GM23338 (cell line): ENCODE results near the gene CR2. TPM values are rescaled to one million over a fixed set of nuclear protein-coding genes. Genes with fewer than 3 reads are reported as not detected.

Source experiments
- ATAC-seq: fragments of 200-7000 bp; cut with Tn5 transposase; 3 replicates; pipeline ENCODE4 v1.9.1; 2020
- DNase-seq: peaks from one replicate; pipeline ENCODE4 v3.0.0-alpha.2; 2015; ENCODE audit warnings: low spot score
- H2AFZ ChIP-seq: fragments of 200-600 bp; sonication (generic); 2 replicates; pipeline ENCODE4 v1.8.0; 2016; ENCODE audit warnings: antibody characterized with exemption, mild to moderate bottlenecking, moderate library complexity
- H3F3A ChIP-seq: fragments of 200-600 bp; sonication (generic); replicated peaks from 2 replicates; pipeline ENCODE4 v1.8.0; 2017; ENCODE audit warnings: antibody characterized with exemption, mixed run types, low read depth
- H3K27ac ChIP-seq: fragments of 200-600 bp; sonication (generic); 2 replicates; pipeline ENCODE4 v1.6.1; 2016; ENCODE audit warnings: low read depth
- H3K27me3 ChIP-seq: fragments of 200-600 bp; sonication (generic); 2 replicates; pipeline ENCODE4 v1.8.0; 2016; ENCODE audit warnings: mild to moderate bottlenecking, mixed run types, moderate library complexity; ENCODE audit not compliant: insufficient read depth
- H3K36me3 ChIP-seq: fragments of 200-600 bp; sonication (generic); 2 replicates; pipeline ENCODE4 v1.8.0; 2016; ENCODE audit warnings: mild to moderate bottlenecking; ENCODE audit not compliant: insufficient read depth
- H3K4me1 ChIP-seq: fragments of 200-600 bp; sonication (generic); 2 replicates; pipeline ENCODE4 v1.8.0; 2016; ENCODE audit warnings: mild to moderate bottlenecking, moderate library complexity; ENCODE audit not compliant: insufficient read depth
- H3K4me2 ChIP-seq: fragments of 200-600 bp; sonication (generic); 2 replicates; pipeline ENCODE4 v1.7.1; 2017; ENCODE audit warnings: mixed run types
- H3K4me3 ChIP-seq: fragments of 200-600 bp; sonication (generic); 2 replicates; pipeline ENCODE4 v1.6.1; 2016; ENCODE audit warnings: mixed run types
- H3K79me2 ChIP-seq: fragments of 200-600 bp; sonication (generic); replicated peaks from 2 replicates; pipeline ENCODE4 v1.8.0; 2017; ENCODE audit warnings: mild to moderate bottlenecking; ENCODE audit not compliant: insufficient read depth
- H3K9me2 ChIP-seq: fragments of 200-600 bp; sonication (generic); 2 replicates; pipeline ENCODE4 v1.8.0; 2017; ENCODE audit not compliant: insufficient read depth
- H4K20me1 ChIP-seq: fragments of 200-600 bp; sonication (generic); replicated peaks from 2 replicates; pipeline ENCODE4 v1.8.0; 2017; ENCODE audit warnings: mild to moderate bottlenecking; ENCODE audit not compliant: insufficient read depth
- H3K27ac Mint-ChIP-seq: 2 replicates; pipeline ENCODE4 v1.8.0; 2020; ENCODE audit warnings: inconsistent platforms, mild to moderate bottlenecking, moderate library complexity, mixed read lengths
- H3K27me3 Mint-ChIP-seq: 3 replicates; pipeline ENCODE4 v1.8.0; 2022; ENCODE audit warnings: low read depth, mild to moderate bottlenecking, moderate library complexity, mixed read lengths, inconsistent platforms; ENCODE audit not compliant: insufficient read depth, poor library complexity
- H3K36me3 Mint-ChIP-seq: 3 replicates; pipeline ENCODE4 v1.8.0; 2021; ENCODE audit warnings: low read depth, mild to moderate bottlenecking, inconsistent platforms, moderate library complexity, mixed read lengths
- H3K4me1 Mint-ChIP-seq: 3 replicates; pipeline ENCODE4 v1.8.0; 2020; ENCODE audit warnings: mild to moderate bottlenecking, inconsistent platforms, mixed read lengths
- H3K4me3 Mint-ChIP-seq: 3 replicates; pipeline ENCODE4 v1.8.0; 2021; ENCODE audit warnings: moderate library complexity, mild to moderate bottlenecking, inconsistent platforms, mixed read lengths
- H3K9me3 Mint-ChIP-seq: 3 replicates; pipeline ENCODE4 v1.8.0; 2020; ENCODE audit warnings: moderate library complexity, mild to moderate bottlenecking, inconsistent platforms, mixed read lengths
- CREB1 ChIP-seq: fragments of 250-450 bp; sonication (Bioruptor Pico); IDR thresholded peaks from 2 replicates; pipeline ENCODE4 v1.5.0; 2020; ENCODE audit warnings: low read depth, mild to moderate bottlenecking, moderate library complexity
- EZH2 ChIP-seq: fragments of 200-600 bp; sonication (generic); IDR thresholded peaks from one replicate; pipeline ENCODE4 v1.8.0; 2017; ENCODE audit warnings: antibody characterized with exemption, mild to moderate bottlenecking, low read depth; ENCODE audit not compliant: unreplicated experiment
- EZH2phosphoT487 ChIP-seq: fragments of 200-600 bp; sonication (generic); IDR thresholded peaks from one replicate; pipeline ENCODE4 v1.8.1; 2018; ENCODE audit warnings: antibody characterized with exemption; ENCODE audit not compliant: unreplicated experiment
- JUNB ChIP-seq: IDR thresholded peaks from one replicate; pipeline ENCODE4 v1.6.1; 2016; ENCODE audit warnings: antibody characterized with exemption; ENCODE audit not compliant: unreplicated experiment
- NANOG ChIP-seq: IDR thresholded peaks from 2 replicates; pipeline ENCODE4 v1.6.1; 2016; ENCODE audit warnings: antibody characterized with exemption, borderline replicate concordance
- POLR2AphosphoS5 ChIP-seq: IDR thresholded peaks from 2 replicates; pipeline ENCODE4 v1.6.1; 2016; ENCODE audit warnings: antibody characterized with exemption, low read depth
- STAT1 ChIP-seq: IDR thresholded peaks from one replicate; pipeline ENCODE4 v1.6.1; 2016; ENCODE audit warnings: antibody characterized with exemption; ENCODE audit not compliant: unreplicated experiment
- ZNF114 ChIP-seq: fragments of 250-450 bp; sonication (Bioruptor Pico); IDR thresholded peaks from 2 replicates; pipeline ENCODE4 v1.5.0; 2020; ENCODE audit warnings: mild to moderate bottlenecking, moderate library complexity
- ZNF331 ChIP-seq: fragments of 250-450 bp; sonication (Bioruptor Pico); IDR thresholded peaks from 2 replicates; pipeline ENCODE4 v1.5.0; 2020; ENCODE audit warnings: low read depth, mild to moderate bottlenecking, moderate library complexity
- polyA plus RNA-seq: library from polyadenylated mRNA; unstranded; fragments of >200 nt; fragmentation: Nextera tagmentation; extraction: Ambion mirVana; gene quantifications from 2 replicates; pipeline ENCODE4 v1.2.1, GENCODE V29; 2016
- total RNA-seq: library from RNA; depleted of rRNA; stranded (reverse); fragments of >200 nt; shearing (Covaris generic); gene quantifications from 2 replicates; pipeline ENCODE4 v1.2.3, GENCODE V29; 2014
- TF ChIP-seq, protein P1 (sequence below): IDR thresholded peaks from one replicate; pipeline ENCODE4 v1.6.1; 2018; ENCODE audit warnings: antibody characterized with exemption; ENCODE audit not compliant: unreplicated experiment
- TF ChIP-seq, protein P2 (sequence below), 2 experiments: fragments of 200-600 bp in 1 of 2; sonication (generic) in 1 of 2; conservative IDR thresholded peaks; 2 replicates each; pipeline versions ENCODE4 v1.5.1 to v1.6.1; 2016 to 2017; ENCODE audit warnings: antibody characterized with exemption in 2 of 2, low read depth in 2 of 2, mild to moderate bottlenecking in 2 of 2, moderate library complexity in 1 of 2
- TF ChIP-seq, protein P3 (sequence below): IDR thresholded peaks from 2 replicates; pipeline ENCODE4 v1.6.1; 2016; ENCODE audit warnings: antibody characterized with exemption

Gene CR2
- total and polyA plus RNA-seq, 2 experiments from 2014 or later = 2.7 to 5.4 TPM

DNA sequence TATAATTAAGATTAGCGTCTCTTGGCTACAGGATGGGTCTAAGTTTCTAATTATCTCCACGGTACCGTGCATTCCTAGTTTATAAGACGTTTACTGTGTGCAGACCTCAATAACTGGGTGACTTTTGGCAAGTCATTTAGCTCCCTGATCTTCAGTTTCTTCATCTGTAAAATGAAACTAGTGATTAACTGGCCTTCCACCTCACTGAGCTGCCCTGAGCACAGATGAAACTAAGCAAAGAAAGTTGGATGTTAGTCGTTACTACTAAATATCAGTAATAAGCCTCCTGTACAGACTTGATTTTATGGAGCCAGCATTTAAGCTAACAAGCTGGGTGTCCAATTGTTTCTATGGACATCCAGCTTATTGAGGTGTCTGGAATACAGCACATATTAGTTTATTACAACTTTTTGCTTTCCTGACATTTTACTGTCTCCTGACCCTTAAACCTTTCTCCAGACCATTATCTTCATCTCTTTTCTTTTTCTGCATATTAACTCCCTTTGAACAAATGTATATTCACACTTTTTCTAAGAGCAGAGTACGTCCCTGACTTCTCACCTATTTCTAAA is 1.1 kb downstream of the CR2 start (continued):
- TF ChIP-seq, protein P1, sequence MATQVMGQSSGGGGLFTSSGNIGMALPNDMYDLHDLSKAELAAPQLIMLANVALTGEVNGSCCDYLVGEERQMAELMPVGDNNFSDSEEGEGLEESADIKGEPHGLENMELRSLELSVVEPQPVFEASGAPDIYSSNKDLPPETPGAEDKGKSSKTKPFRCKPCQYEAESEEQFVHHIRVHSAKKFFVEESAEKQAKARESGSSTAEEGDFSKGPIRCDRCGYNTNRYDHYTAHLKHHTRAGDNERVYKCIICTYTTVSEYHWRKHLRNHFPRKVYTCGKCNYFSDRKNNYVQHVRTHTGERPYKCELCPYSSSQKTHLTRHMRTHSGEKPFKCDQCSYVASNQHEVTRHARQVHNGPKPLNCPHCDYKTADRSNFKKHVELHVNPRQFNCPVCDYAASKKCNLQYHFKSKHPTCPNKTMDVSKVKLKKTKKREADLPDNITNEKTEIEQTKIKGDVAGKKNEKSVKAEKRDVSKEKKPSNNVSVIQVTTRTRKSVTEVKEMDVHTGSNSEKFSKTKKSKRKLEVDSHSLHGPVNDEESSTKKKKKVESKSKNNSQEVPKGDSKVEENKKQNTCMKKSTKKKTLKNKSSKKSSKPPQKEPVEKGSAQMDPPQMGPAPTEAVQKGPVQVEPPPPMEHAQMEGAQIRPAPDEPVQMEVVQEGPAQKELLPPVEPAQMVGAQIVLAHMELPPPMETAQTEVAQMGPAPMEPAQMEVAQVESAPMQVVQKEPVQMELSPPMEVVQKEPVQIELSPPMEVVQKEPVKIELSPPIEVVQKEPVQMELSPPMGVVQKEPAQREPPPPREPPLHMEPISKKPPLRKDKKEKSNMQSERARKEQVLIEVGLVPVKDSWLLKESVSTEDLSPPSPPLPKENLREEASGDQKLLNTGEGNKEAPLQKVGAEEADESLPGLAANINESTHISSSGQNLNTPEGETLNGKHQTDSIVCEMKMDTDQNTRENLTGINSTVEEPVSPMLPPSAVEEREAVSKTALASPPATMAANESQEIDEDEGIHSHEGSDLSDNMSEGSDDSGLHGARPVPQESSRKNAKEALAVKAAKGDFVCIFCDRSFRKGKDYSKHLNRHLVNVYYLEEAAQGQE = no peak
- TF ChIP-seq, protein P2, sequence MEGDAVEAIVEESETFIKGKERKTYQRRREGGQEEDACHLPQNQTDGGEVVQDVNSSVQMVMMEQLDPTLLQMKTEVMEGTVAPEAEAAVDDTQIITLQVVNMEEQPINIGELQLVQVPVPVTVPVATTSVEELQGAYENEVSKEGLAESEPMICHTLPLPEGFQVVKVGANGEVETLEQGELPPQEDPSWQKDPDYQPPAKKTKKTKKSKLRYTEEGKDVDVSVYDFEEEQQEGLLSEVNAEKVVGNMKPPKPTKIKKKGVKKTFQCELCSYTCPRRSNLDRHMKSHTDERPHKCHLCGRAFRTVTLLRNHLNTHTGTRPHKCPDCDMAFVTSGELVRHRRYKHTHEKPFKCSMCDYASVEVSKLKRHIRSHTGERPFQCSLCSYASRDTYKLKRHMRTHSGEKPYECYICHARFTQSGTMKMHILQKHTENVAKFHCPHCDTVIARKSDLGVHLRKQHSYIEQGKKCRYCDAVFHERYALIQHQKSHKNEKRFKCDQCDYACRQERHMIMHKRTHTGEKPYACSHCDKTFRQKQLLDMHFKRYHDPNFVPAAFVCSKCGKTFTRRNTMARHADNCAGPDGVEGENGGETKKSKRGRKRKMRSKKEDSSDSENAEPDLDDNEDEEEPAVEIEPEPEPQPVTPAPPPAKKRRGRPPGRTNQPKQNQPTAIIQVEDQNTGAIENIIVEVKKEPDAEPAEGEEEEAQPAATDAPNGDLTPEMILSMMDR (conservative IDR thresholded peaks at IDR 0.05; ENCODE audit: low read depth in 2 of 2) = no peak
- TF ChIP-seq ZNF331 (CRISPR knock-in tag) (no peak), EZH2 (no peak), NANOG (no peak), JUNB (no peak), STAT1 (no peak), POLR2AphosphoS5 (no peak), EZH2phosphoT487 (no peak)
- TF ChIP-seq, protein P3, sequence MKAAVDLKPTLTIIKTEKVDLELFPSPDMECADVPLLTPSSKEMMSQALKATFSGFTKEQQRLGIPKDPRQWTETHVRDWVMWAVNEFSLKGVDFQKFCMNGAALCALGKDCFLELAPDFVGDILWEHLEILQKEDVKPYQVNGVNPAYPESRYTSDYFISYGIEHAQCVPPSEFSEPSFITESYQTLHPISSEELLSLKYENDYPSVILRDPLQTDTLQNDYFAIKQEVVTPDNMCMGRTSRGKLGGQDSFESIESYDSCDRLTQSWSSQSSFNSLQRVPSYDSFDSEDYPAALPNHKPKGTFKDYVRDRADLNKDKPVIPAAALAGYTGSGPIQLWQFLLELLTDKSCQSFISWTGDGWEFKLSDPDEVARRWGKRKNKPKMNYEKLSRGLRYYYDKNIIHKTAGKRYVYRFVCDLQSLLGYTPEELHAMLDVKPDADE = no peak

DNA sequence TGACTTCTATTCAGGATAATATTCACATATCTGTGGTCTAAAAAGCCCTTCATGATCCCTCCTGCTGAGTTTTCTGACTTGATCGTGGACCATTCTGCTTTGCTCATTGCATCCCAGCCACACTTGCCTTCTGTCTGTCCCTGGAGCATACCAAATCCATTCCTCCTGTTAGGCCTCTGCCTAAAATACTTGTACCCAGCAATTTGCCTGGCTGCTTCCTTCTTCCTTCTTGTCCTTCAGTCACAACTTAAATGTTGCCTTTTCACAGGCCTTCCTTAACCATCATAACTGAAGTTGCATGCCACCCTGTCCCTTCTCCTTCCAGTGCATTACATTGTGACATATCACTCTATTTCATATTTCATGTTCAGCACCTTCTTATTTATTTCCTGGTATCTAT is 4.3 kb downstream of the CR2 start:
- H3K4me2 ChIP-seq = no peak overlapping the region
- H3F3A ChIP-seq = no peaks in the 10 kb centered on the region
- no peak for DNase-seq
- no peaks in the 10 kb centered on the region for H3K36me3 Mint-ChIP-seq
- H3K27ac ChIP-seq = no peak overlapping the region
- no peak overlapping the region for H2AFZ ChIP-seq
- H3K27me3 ChIP-seq = peaks cover 31% of the 10 kb centered on the region
- H3K4me1 Mint-ChIP-seq = peaks cover 3% of the 10 kb centered on the region; the same call in 2 of the 3 replicates
- ATAC-seq = no peak
- H3K27ac Mint-ChIP-seq = no peak overlapping the region
- H3K4me3 ChIP-seq = no peak overlapping the region
- no peaks in the 10 kb centered on the region for H3K79me2 ChIP-seq
- no peaks in the 10 kb centered on the region for H3K9me2 ChIP-seq
- no peak overlapping the region for H3K4me3 Mint-ChIP-seq
- no peaks in the 10 kb centered on the region; the same call in 1 of the 2 replicates for H3K4me1 ChIP-seq
- H3K27me3 Mint-ChIP-seq = peaks cover 10% of the 10 kb centered on the region
- H4K20me1 ChIP-seq = no peaks in the 10 kb centered on the region
- no peaks in the 10 kb centered on the region for H3K36me3 ChIP-seq
- H3K9me3 Mint-ChIP-seq = no peaks in the 10 kb centered on the region
- TF ChIP-seq STAT1 = no peak
- no peak for TF ChIP-seq POLR2AphosphoS5
- TF ChIP-seq CREB1 (CRISPR knock-in tag) = no peak
- no peak for TF ChIP-seq ZNF114 (CRISPR knock-in tag)
- no peak for TF ChIP-seq JUNB
- TF ChIP-seq, protein P3 = no peak
- no peak for TF ChIP-seq EZH2
- no peak for TF ChIP-seq ZNF331 (CRISPR knock-in tag)
- TF ChIP-seq, protein P1 = no peak
